RWPE2 (cell line): Measurements from ENCODE around the gene SOSTDC1.

Experiments
- ATAC-seq: fragments of 200-7000 bp; cut with Tn5 transposase; 3 replicates; pipeline ENCODE4 v1.9.1; 2021; ENCODE audit warnings: low read depth
- DNase-seq: peaks from one replicate; pipeline ENCODE4 v3.0.0-alpha.2; 2020; ENCODE audit warnings: low spot score
- H3K27ac ChIP-seq: fragments of 450-650 bp; 2 replicates; pipeline ENCODE4 v1.5.1; 2017; ENCODE audit warnings: mild to moderate bottlenecking; ENCODE audit not compliant: poor library complexity, severe bottlenecking
- H3K27me3 ChIP-seq: fragments of 250-450 bp; sonication (Bioruptor Pico); 2 replicates; pipeline ENCODE4 v1.5.1; 2021; ENCODE audit warnings: mild to moderate bottlenecking, moderate library complexity; ENCODE audit not compliant: insufficient read depth, poor library complexity, severe bottlenecking
- H3K36me3 ChIP-seq: fragments of 250-450 bp; sonication (Bioruptor Pico); 2 replicates; pipeline ENCODE4 v1.5.1; 2020; ENCODE audit warnings: low read depth, mild to moderate bottlenecking, moderate library complexity
- H3K4me1 ChIP-seq: fragments of 250-450 bp; sonication (Bioruptor Pico); 2 replicates; pipeline ENCODE4 v1.5.1; 2021; ENCODE audit warnings: mild to moderate bottlenecking, moderate library complexity; ENCODE audit not compliant: insufficient read depth, poor library complexity, severe bottlenecking
- H3K4me3 ChIP-seq: fragments of 250-450 bp; sonication (Bioruptor Pico); 2 replicates; pipeline ENCODE4 v1.5.1; 2021; ENCODE audit warnings: mild to moderate bottlenecking, moderate library complexity; ENCODE audit not compliant: severe bottlenecking
- H3K9me3 ChIP-seq: fragments of 250-450 bp; sonication (Bioruptor Pico); 2 replicates; pipeline ENCODE4 v1.5.1; 2021; ENCODE audit warnings: mild to moderate bottlenecking, moderate library complexity; ENCODE audit not compliant: severe bottlenecking
- CTCF ChIP-seq: fragments of 450-650 bp; IDR thresholded peaks from one replicate; pipeline ENCODE4 v1.5.1; 2017; ENCODE audit warnings: mild to moderate bottlenecking, moderate library complexity; ENCODE audit not compliant: poor library complexity, severe bottlenecking

Gene SOSTDC1

GRCh38 chr7:16422103-16422435, 43.5 kb downstream of the SOSTDC1 start:
- no peak for DNase-seq
- Histone ChIP-seq H3K27me3 (no peaks in the 10 kb centered on the region), H3K36me3 (no peaks in the 10 kb centered on the region), H3K4me3 (no peak overlapping the region), H3K9me3 (no peaks in the 10 kb centered on the region), H3K27ac (peak overlapping the region; percentile 82), H3K4me1 (peaks cover 15% of the 10 kb centered on the region)
- TF ChIP-seq CTCF = no peak
- peak; percentile 35 for ATAC-seq

DNA sequence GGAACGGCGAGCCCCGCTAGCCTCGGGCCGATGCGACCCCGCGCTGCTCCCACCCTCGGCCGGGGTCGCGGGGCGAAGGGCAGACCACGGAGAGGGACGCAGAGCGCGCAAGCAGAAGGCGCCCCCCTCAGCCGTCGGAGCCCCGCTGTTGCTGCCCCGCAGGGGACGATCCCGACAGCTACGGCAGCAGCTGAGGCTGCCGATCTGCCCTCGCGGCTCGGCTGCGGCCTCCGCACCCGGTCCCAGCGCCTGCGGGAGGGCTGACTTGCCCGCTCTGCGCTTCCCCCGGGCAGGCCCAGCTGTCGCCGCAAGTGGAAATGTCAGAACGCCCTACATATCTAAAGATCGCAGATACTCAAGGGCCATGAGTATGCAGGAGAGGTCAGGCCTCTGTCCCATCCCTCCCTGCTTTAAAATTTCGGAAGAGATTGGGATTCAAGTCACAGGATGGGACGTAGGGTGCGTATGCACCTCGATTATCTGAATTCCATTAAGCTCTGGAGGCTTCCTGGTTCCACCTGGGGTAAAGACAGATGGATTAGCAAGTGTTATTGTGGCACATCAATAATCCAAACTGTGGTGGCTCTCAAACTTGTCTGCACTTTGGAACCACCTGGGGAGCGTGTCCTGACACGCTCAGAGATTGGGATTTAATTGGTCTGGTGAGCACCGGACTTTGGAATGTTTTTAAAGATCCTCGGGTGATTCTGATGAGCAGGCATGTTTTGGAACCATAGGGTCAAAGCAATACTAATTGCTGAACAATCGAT, 44.0 kb downstream of the SOSTDC1 start, which contains the start of gene CRPPA:
TSS of gene CRPPA (minus strand) at position 206 of the 770 bp plus-strand sequence. CDS start 216 bp downstream, outside the sequence.
- H3K27ac ChIP-seq = peak within 1 kb of the TSS; percentile 82
- DNase-seq = peak; percentile 59
- ATAC-seq = peak; percentile 62

DNA sequence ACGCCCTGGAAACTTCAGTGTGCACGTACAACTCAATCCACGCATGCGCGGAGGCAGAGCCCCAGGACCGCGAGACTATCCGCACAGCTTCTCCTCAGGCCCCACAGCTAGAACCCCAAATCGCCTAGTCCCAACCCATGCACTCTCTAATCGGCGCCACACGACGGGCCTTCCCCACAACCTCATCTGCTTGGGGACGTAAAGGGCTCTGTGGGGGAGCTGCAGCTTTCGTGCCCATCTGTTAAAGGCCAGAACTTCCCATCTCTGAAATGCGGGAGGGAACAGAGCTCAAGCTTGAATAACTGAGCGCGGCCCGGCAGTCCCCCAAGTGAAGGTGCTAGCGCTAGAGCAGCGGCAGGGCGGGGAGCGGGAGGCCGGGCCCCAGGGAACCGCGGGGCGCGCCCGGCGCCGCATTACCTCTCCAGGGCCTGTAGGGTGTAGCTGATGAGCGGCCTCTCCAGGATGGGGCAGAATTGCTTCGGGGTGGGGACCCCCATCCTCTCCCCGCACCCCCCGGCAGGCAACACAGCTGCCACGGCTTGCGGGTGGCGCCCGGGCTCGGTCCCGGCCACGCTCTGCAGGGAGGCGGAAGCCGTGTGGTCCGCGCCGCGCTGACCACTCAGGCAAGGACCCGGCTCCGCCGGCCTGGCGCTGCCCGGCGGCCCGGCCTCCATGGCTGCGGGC, 44.7 kb downstream of the SOSTDC1 start:
- peak; percentile 22 for TF ChIP-seq CTCF
- ATAC-seq (peak; percentile 78), DNase-seq (peak; percentile 76)
- Histone ChIP-seq H3K36me3 (no peaks in the 10 kb centered on the region), H3K4me1 (peaks cover 15% of the 10 kb centered on the region), H3K9me3 (no peaks in the 10 kb centered on the region), H3K27ac (peak overlapping the region; percentile 82), H3K4me3 (peak overlapping the region; percentile 37), H3K27me3 (no peaks in the 10 kb centered on the region)

More for the DNA sequence above, 44.0 kb downstream of the SOSTDC1 start, which contains the start of gene CRPPA:
- no peak for TF ChIP-seq CTCF
- Histone ChIP-seq H3K4me1 (peaks cover 15% of the 10 kb centered on the region), H3K27me3 (no peaks in the 10 kb centered on the region), H3K4me3 (peak within 1 kb of the TSS; percentile 37), H3K9me3 (no peaks in the 10 kb centered on the region), H3K36me3 (no peaks in the 10 kb centered on the region)

GRCh38 chr7:16420329-16420648, 45.2 kb downstream of the SOSTDC1 start:
- Histone ChIP-seq H3K27me3 (no peaks in the 10 kb centered on the region), H3K27ac (peak overlapping the region; percentile 82), H3K4me1 (peaks cover 15% of the 10 kb centered on the region), H3K36me3 (no peaks in the 10 kb centered on the region), H3K9me3 (no peaks in the 10 kb centered on the region), H3K4me3 (peak overlapping the region; percentile 37)
- DNase-seq = no peak
- TF ChIP-seq CTCF = no peak
- no peak for ATAC-seq

- peaks cover 15% of the 10 kb centered on the region for H3K4me1 ChIP-seq
- H3K27ac ChIP-seq = peak overlapping the region; percentile 82
- no peak overlapping the region for H3K4me3 ChIP-seq
- DNase-seq (no peak), ATAC-seq (no peak)
- TF ChIP-seq CTCF = no peak
- no peaks in the 10 kb centered on the region for H3K36me3 ChIP-seq
- no peaks in the 10 kb centered on the region for H3K27me3 ChIP-seq
- H3K9me3 ChIP-seq = no peaks in the 10 kb centered on the region
Measured at GRCh38 chr7:16419859-16420258, 45.7 kb downstream of the SOSTDC1 start.
